IMR-90 (cell line): ENCODE results near the gene TMTC1. TPM values are rescaled to one million over a fixed set of nuclear protein-coding genes. Genes with fewer than 3 reads are reported as not detected.

Experiments used
- ATAC-seq: fragments of 200-7000 bp; cut with Tn5 transposase; 2 replicates; pipeline ENCODE4 v1.9.1; 2020; ENCODE audit warnings: low read depth, mild to moderate bottlenecking, moderate library complexity
- BruUV-seq: library from RNA; stranded (reverse); fragments of 400-500 nt; replicated peaks from 2 replicates; lab custom pipeline; 2021; lab: Mats Ljungman, UMichigan
- CTCF ChIA-PET: fragments of 300-600 bp; formaldehyde crosslinking; extraction: SDS; loops from one replicate; lab custom pipeline; 2021; ENCODE audit warnings: antibody characterized with exemption; lab: Yijun Ruan, JAX
- POLR2A ChIA-PET: fragments of 300-600 bp; sonication (Branson Sonifier 250); formaldehyde crosslinking; loops from one replicate; lab custom pipeline; 2022; ENCODE audit warnings: antibody characterized with exemption; ENCODE audit not compliant: unreplicated experiment; lab: Charles Lee
- DNase-seq: peaks from one replicate; pipeline ENCODE4 v3.0.0; 2013
- H2AFZ ChIP-seq: replicated peaks from 2 replicates; pipeline ENCODE3; 2013; ENCODE audit warnings: low read length, mild to moderate bottlenecking; ENCODE audit not compliant: poor library complexity
- H2AK5ac ChIP-seq: 2 replicates; pipeline ENCODE4 v1.6.1; 2013; ENCODE audit warnings: low read depth, low read length, inconsistent platforms
- H2AK9ac ChIP-seq: replicated peaks from 2 replicates; pipeline ENCODE3; 2013; ENCODE audit warnings: mild to moderate bottlenecking, low read depth, low read length, moderate library complexity; ENCODE audit not compliant: poor library complexity
- H2BK120ac ChIP-seq: 2 replicates; pipeline ENCODE4 v1.6.1; 2013; ENCODE audit warnings: low read depth, low read length, inconsistent platforms
- H2BK15ac ChIP-seq: 3 replicates; pipeline ENCODE4 v1.6.1; 2013; ENCODE audit warnings: low read depth, low read length, inconsistent platforms
- H2BK20ac ChIP-seq: 2 replicates; pipeline ENCODE4 v1.6.1; 2013; ENCODE audit warnings: low read depth, mild to moderate bottlenecking, inconsistent platforms, low read length, moderate library complexity
- H2BK5ac ChIP-seq: 2 replicates; pipeline ENCODE4 v1.6.1; 2013; ENCODE audit warnings: mild to moderate bottlenecking, low read depth, low read length, inconsistent platforms; ENCODE audit not compliant: poor library complexity, severe bottlenecking
- H3K14ac ChIP-seq: replicated peaks from 2 replicates; pipeline ENCODE4 v1.6.1; 2013; ENCODE audit warnings: low read depth, low read length, inconsistent platforms
- H3K18ac ChIP-seq: 2 replicates; pipeline ENCODE4 v1.6.1; 2013; ENCODE audit warnings: low read depth, low read length, control low read depth
- H3K23ac ChIP-seq: 2 replicates; pipeline ENCODE4 v1.6.1; 2013; ENCODE audit warnings: low read depth, low read length, inconsistent platforms
- H3K27ac ChIP-seq: 2 replicates; pipeline ENCODE4 v1.5.1; 2013; ENCODE audit warnings: mild to moderate bottlenecking, control low read depth, low read length; ENCODE audit not compliant: insufficient read depth
- H3K27me3 ChIP-seq: 2 replicates; pipeline ENCODE4 v1.6.1; 2013; ENCODE audit warnings: low read length; ENCODE audit not compliant: control insufficient read depth, insufficient read depth
- H3K36me3 ChIP-seq: 2 replicates; pipeline ENCODE4 v1.6.1; 2013; ENCODE audit warnings: low read length, mixed read lengths; ENCODE audit not compliant: control insufficient read depth, insufficient read depth
- H3K4ac ChIP-seq: 2 replicates; pipeline ENCODE4 v1.6.1; 2013; ENCODE audit warnings: low read depth, low read length, inconsistent platforms
- H3K4me1 ChIP-seq: 2 replicates; pipeline ENCODE4 v1.6.1; 2013; ENCODE audit warnings: low read length, mixed read lengths; ENCODE audit not compliant: control insufficient read depth, insufficient read depth
- H3K4me2 ChIP-seq: 2 replicates; pipeline ENCODE4 v1.6.1; 2013; ENCODE audit warnings: low read depth, mild to moderate bottlenecking, control low read depth, low read length, moderate library complexity
- H3K4me3 ChIP-seq: 2 replicates; pipeline ENCODE4 v1.5.1; 2013; ENCODE audit warnings: low read depth, mild to moderate bottlenecking, control low read depth, low read length, moderate library complexity; ENCODE audit not compliant: insufficient read depth
- H3K56ac ChIP-seq: 2 replicates; pipeline ENCODE4 v1.6.1; 2013; ENCODE audit warnings: low read length, inconsistent platforms; ENCODE audit not compliant: insufficient read depth; ENCODE audit errors: extremely low read depth
- H3K79me1 ChIP-seq, 2 experiments: 2 replicates each; pipeline ENCODE4 v1.6.1; 2013; ENCODE audit warnings: low read length in 2 of 2, inconsistent platforms in 1 of 2, low read depth in 1 of 2
- H3K9ac ChIP-seq: 2 replicates; pipeline ENCODE4 v1.6.1; 2013; ENCODE audit warnings: low read depth, low read length, control low read depth
- H3K9me1 ChIP-seq: 2 replicates; pipeline ENCODE4 v1.6.1; 2013; ENCODE audit warnings: low read length, inconsistent platforms; ENCODE audit not compliant: insufficient read depth
- H3K9me3 ChIP-seq: 2 replicates; pipeline ENCODE4 v1.6.1; 2013; ENCODE audit warnings: low read length; ENCODE audit not compliant: control insufficient read depth, insufficient read depth
- H4K20me1 ChIP-seq: 2 replicates; pipeline ENCODE4 v1.6.1; 2013; ENCODE audit warnings: low read length, inconsistent platforms; ENCODE audit not compliant: insufficient read depth
- H4K5ac ChIP-seq: 2 replicates; pipeline ENCODE4 v1.6.1; 2013; ENCODE audit warnings: mild to moderate bottlenecking, low read depth, low read length, control low read depth
- H4K8ac ChIP-seq, 2 experiments: 2 replicates each; pipeline ENCODE4 v1.6.1; 2013; ENCODE audit warnings: low read depth in 2 of 2, low read length in 2 of 2, control low read depth in 1 of 2, inconsistent platforms in 1 of 2
- H4K91ac ChIP-seq: 2 replicates; pipeline ENCODE4 v1.6.1; 2013; ENCODE audit warnings: low read depth, low read length, inconsistent platforms; ENCODE audit not compliant: insufficient read depth
- BHLHE40 ChIP-seq: fragments of 150-350 bp; IDR thresholded peaks from 2 replicates; pipeline ENCODE4 v1.6.1; 2016; ENCODE audit warnings: mild to moderate bottlenecking, low read depth, low read length
- CEBPB ChIP-seq: IDR thresholded peaks from 2 replicates; pipeline ENCODE4 v1.6.1; 2012; ENCODE audit warnings: low read depth, low read length, improper control_type of control experiment
- CTCF ChIP-seq: conservative IDR thresholded peaks from 2 replicates; pipeline ENCODE4 v1.5.1; 2012; ENCODE audit warnings: mild to moderate bottlenecking, low read depth, low read length, improper control_type of control experiment
- FOS ChIP-seq: fragments of 150-350 bp; IDR thresholded peaks from 2 replicates; pipeline ENCODE4 v1.6.1; 2016; ENCODE audit warnings: low read depth, low read length
- MAFK ChIP-seq: IDR thresholded peaks from 2 replicates; pipeline ENCODE4 v1.6.1; 2012; ENCODE audit warnings: low read depth, low read length, improper control_type of control experiment
- MAZ ChIP-seq: IDR thresholded peaks from 2 replicates; pipeline ENCODE4 v1.6.1; 2012; ENCODE audit warnings: low read depth, mild to moderate bottlenecking, low read length, improper control_type of control experiment, moderate library complexity, borderline replicate concordance
- POLR2A ChIP-seq: IDR thresholded peaks from 2 replicates; pipeline ENCODE4 v1.6.1; 2012; ENCODE audit warnings: mild to moderate bottlenecking, low read depth, low read length
- RAD21 ChIP-seq: IDR thresholded peaks from 2 replicates; pipeline ENCODE4 v1.6.1; 2012; ENCODE audit warnings: low read length, improper control_type of control experiment
- SMC3 ChIP-seq: fragments of 150-350 bp; IDR thresholded peaks from 2 replicates; pipeline ENCODE4 v1.6.1; 2016; ENCODE audit warnings: low read depth, mild to moderate bottlenecking, antibody characterized with exemption, low read length, moderate library complexity
- WGBS, 2 experiments: methylation state at CpG; one replicate each; pipeline versions ENCODE4 v1.1.5 to v1.1.7; 2013; ENCODE audit warnings: missing lambda C conversion rate in 2 of 2; ENCODE audit not compliant: insufficient read length in 1 of 2; ENCODE audit errors: extremely low coverage in 2 of 2; 5-methylcytosine and 5-hydroxymethylcytosine counted together
- dilution Hi-C: fragments of 300-500 bp; cut with HindIII; formaldehyde crosslinking; loops from one replicate; pipeline ENCODE4 v1.14.3; 2018; ENCODE audit warnings: low sequenced_read_pairs; ENCODE audit not compliant: unreplicated experiment
- in situ Hi-C: fragments of 300-500 bp; cut with MboI; formaldehyde crosslinking; loops from 3 replicates; pipeline ENCODE4 v1.14.3; 2019; ENCODE audit warnings: low sequenced_read_pairs, inconsistent platforms, mixed read lengths
- intact Hi-C: fragments of 100-400 bp; cut with micrococcal nuclease; formaldehyde crosslinking; loops from 2 replicates; pipeline ENCODE4 v1.10.0; 2022
- polyA plus RNA-seq, 3 experiments: library from polyadenylated mRNA; depleted of rRNA; stranded (reverse); fragments of >200 nt; gene quantifications; 2 replicates each; pipeline ENCODE4 v1.2.3, GENCODE V29; 2012; ENCODE audit warnings: low replicate concordance in 1 of 3
- total RNA-seq: library from RNA; depleted of rRNA; stranded (reverse); fragments of >200 nt; gene quantifications from 2 replicates; pipeline ENCODE4 v1.2.3, GENCODE V29; 2012
- TF ChIP-seq, protein P1 (sequence below): fragments of 150-350 bp; IDR thresholded peaks from 2 replicates; pipeline ENCODE4 v1.6.1; 2016; ENCODE audit warnings: low read depth, mild to moderate bottlenecking, low read length, moderate library complexity, borderline replicate concordance
- TF ChIP-seq, protein P2 (sequence below): fragments of 150-350 bp; IDR thresholded peaks from 2 replicates; pipeline ENCODE4 v1.6.1; 2017; ENCODE audit warnings: mild to moderate bottlenecking, antibody characterized with exemption, low read length, low read depth

TMTC1 gene
- total and polyA plus RNA-seq, 2 of the 4 experiments (the other 2 are of a cell fraction) = 12.5 to 36.4 TPM

GRCh38 chr12:29695026-29695425 lies 88.7 kb downstream of the TMTC1 start:
- no CpG with 5 or more reads among the region's 2 CpGs for WGBS, 2 experiments
- Histone ChIP-seq H4K5ac (no peak overlapping the region), H2AFZ (no peak overlapping the region), H3K27me3 (no peaks in the 10 kb centered on the region), H3K27ac (no peak overlapping the region), H3K56ac (no peak overlapping the region), H2BK20ac (no peak overlapping the region), H2BK120ac (no peak overlapping the region), H3K23ac (no peak overlapping the region), H3K18ac (no peak overlapping the region), H3K79me1 (no peaks in the 10 kb centered on the region), H3K9me1 (no peaks in the 10 kb centered on the region), H3K9me3 (no peaks in the 10 kb centered on the region), H2BK5ac (no peak overlapping the region), H2BK15ac (no peak overlapping the region), H3K9ac (no peak overlapping the region), H3K4me3 (no peak overlapping the region), H3K4ac (no peak overlapping the region), H4K91ac (no peak overlapping the region), H4K8ac (no peak overlapping the region), H2AK9ac (no peak overlapping the region), H4K20me1 (no peaks in the 10 kb centered on the region), H3K36me3 (peaks cover 2% of the 10 kb centered on the region; the same call in 1 of the 2 replicates), H3K14ac (0 out of 2 replicates have a peak overlapping the region, but pooled peaks have one; percentile 25), H3K4me2 (no peak overlapping the region), H3K4me1 (no peaks in the 10 kb centered on the region), H2AK5ac (no peak overlapping the region)
- ChIA-PET POLR2A (no interaction called here), CTCF (no interaction called here)
- dilution Hi-C loops = no loop called here
- intact Hi-C loops = no loop called here
- in situ Hi-C loops = no loop called here
- no TSS peak for BruUV-seq
- no peak for TF ChIP-seq MAZ
- TF ChIP-seq SMC3 = no peak
- no peak for TF ChIP-seq POLR2A
- TF ChIP-seq CTCF = no peak
- TF ChIP-seq MAFK = no peak
- no peak for TF ChIP-seq BHLHE40
- TF ChIP-seq CEBPB = no peak
- no peak for TF ChIP-seq RAD21
- TF ChIP-seq FOS = no peak
- TF ChIP-seq, protein P1, sequence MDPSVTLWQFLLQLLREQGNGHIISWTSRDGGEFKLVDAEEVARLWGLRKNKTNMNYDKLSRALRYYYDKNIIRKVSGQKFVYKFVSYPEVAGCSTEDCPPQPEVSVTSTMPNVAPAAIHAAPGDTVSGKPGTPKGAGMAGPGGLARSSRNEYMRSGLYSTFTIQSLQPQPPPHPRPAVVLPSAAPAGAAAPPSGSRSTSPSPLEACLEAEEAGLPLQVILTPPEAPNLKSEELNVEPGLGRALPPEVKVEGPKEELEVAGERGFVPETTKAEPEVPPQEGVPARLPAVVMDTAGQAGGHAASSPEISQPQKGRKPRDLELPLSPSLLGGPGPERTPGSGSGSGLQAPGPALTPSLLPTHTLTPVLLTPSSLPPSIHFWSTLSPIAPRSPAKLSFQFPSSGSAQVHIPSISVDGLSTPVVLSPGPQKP = no peak
- TF ChIP-seq, protein P2, sequence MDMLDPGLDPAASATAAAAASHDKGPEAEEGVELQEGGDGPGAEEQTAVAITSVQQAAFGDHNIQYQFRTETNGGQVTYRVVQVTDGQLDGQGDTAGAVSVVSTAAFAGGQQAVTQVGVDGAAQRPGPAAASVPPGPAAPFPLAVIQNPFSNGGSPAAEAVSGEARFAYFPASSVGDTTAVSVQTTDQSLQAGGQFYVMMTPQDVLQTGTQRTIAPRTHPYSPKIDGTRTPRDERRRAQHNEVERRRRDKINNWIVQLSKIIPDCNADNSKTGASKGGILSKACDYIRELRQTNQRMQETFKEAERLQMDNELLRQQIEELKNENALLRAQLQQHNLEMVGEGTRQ = no peak
- no peak for DNase-seq
- ATAC-seq = no peak
